DOHH2 (cell line): ENCODE measurements around the gene MRPS18A.
A peak's percentile ranks its signal among the peaks of the same experiment; 100 is the strongest.

Source experiments
- H3F3A ChIP-seq: fragments of 200-600 bp; sonication (generic), shearing (Covaris generic); 2 replicates; pipeline ENCODE4 v1.6.0; 2016; ENCODE audit warnings: antibody characterized with exemption, mild to moderate bottlenecking; ENCODE audit not compliant: control insufficient read depth, insufficient read depth
- H3K27ac ChIP-seq: fragments of 200-600 bp; sonication (generic); 2 replicates; pipeline ENCODE4 v1.5.1; 2014; ENCODE audit warnings: low read depth, mild to moderate bottlenecking, low read length, moderate library complexity
- H3K27me3 ChIP-seq: fragments of 200-600 bp; sonication (generic); 2 replicates; pipeline ENCODE4 v1.6.1; 2014; ENCODE audit warnings: mild to moderate bottlenecking, low read length, mixed read lengths; ENCODE audit not compliant: control insufficient read depth
- H3K36me3 ChIP-seq: fragments of 200-600 bp; sonication (generic); 2 replicates; pipeline ENCODE4 v1.6.1; 2014; ENCODE audit warnings: mild to moderate bottlenecking, low read length, moderate library complexity, mixed read lengths; ENCODE audit not compliant: control insufficient read depth
- H3K4me1 ChIP-seq: fragments of 200-600 bp; sonication (generic); 2 replicates; pipeline ENCODE4 v1.6.1; 2014; ENCODE audit warnings: mild to moderate bottlenecking, low read length, mixed read lengths; ENCODE audit not compliant: control insufficient read depth
- H3K4me2 ChIP-seq: fragments of 200-600 bp; sonication (generic); 2 replicates; pipeline ENCODE4 v1.6.0; 2014; ENCODE audit warnings: mild to moderate bottlenecking, low read length, moderate library complexity
- H3K4me3 ChIP-seq: fragments of 200-600 bp; sonication (generic); 2 replicates; pipeline ENCODE4 v1.5.1; 2014; ENCODE audit warnings: mild to moderate bottlenecking, low read length, mixed read lengths
- H3K79me2 ChIP-seq: fragments of 200-600 bp; sonication (generic); 2 replicates; pipeline ENCODE4 v1.6.1; 2014; ENCODE audit warnings: mild to moderate bottlenecking, low read length, mixed read lengths; ENCODE audit not compliant: control insufficient read depth
- H3K9me2 ChIP-seq: fragments of 200-600 bp; sonication (generic); replicated peaks from 2 replicates; pipeline ENCODE4 v1.6.1; 2014; ENCODE audit warnings: mild to moderate bottlenecking, low read length, mixed read lengths; ENCODE audit not compliant: control insufficient read depth
- H3K9me3 ChIP-seq: fragments of 200-600 bp; sonication (generic); 2 replicates; pipeline ENCODE4 v1.6.1; 2014; ENCODE audit warnings: antibody characterized with exemption, low read length, mixed read lengths; ENCODE audit not compliant: control insufficient read depth, insufficient read depth
- H4K20me1 ChIP-seq: fragments of 200-600 bp; sonication (generic); 2 replicates; pipeline ENCODE4 v1.6.0; 2014; ENCODE audit warnings: low read depth, mild to moderate bottlenecking, antibody characterized with exemption, low read length, moderate library complexity; ENCODE audit not compliant: control insufficient read depth, insufficient read depth
- EZH2phosphoT487 ChIP-seq: fragments of 200-600 bp; sonication (generic); IDR thresholded peaks from 2 replicates; pipeline ENCODE4 v1.6.1; 2017; ENCODE audit warnings: borderline replicate concordance, mild to moderate bottlenecking, antibody characterized with exemption, low read length, moderate library complexity, mixed read lengths
- TF ChIP-seq, protein P1 (sequence below): fragments of 200-600 bp; sonication (generic); IDR thresholded peaks from one replicate; pipeline ENCODE4 v1.5.1; 2014; ENCODE audit warnings: antibody characterized with exemption, mild to moderate bottlenecking, low read depth, low read length; ENCODE audit not compliant: poor library complexity, severe bottlenecking

Gene MRPS18A

GRCh38 chr6:43717822-43718221 lies 30.2 kb upstream of the MRPS18A start:
- Histone ChIP-seq H3K27me3 (peaks cover 4% of the 10 kb centered on the region; the same call in 1 of the 2 replicates), H3K4me2 (no peak overlapping the region), H3K79me2 (no peaks in the 10 kb centered on the region), H3K36me3 (no peaks in the 10 kb centered on the region), H3K9me2 (no peaks in the 10 kb centered on the region), H3K9me3 (no peaks in the 10 kb centered on the region), H3K4me3 (no peak overlapping the region), H4K20me1 (no peaks in the 10 kb centered on the region), H3K4me1 (peaks cover 32% of the 10 kb centered on the region), H3K27ac (no peak overlapping the region), H3F3A (peaks cover 14% of the 10 kb centered on the region)
- TF ChIP-seq, protein P1, sequence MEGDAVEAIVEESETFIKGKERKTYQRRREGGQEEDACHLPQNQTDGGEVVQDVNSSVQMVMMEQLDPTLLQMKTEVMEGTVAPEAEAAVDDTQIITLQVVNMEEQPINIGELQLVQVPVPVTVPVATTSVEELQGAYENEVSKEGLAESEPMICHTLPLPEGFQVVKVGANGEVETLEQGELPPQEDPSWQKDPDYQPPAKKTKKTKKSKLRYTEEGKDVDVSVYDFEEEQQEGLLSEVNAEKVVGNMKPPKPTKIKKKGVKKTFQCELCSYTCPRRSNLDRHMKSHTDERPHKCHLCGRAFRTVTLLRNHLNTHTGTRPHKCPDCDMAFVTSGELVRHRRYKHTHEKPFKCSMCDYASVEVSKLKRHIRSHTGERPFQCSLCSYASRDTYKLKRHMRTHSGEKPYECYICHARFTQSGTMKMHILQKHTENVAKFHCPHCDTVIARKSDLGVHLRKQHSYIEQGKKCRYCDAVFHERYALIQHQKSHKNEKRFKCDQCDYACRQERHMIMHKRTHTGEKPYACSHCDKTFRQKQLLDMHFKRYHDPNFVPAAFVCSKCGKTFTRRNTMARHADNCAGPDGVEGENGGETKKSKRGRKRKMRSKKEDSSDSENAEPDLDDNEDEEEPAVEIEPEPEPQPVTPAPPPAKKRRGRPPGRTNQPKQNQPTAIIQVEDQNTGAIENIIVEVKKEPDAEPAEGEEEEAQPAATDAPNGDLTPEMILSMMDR: no peak
- no peak for TF ChIP-seq EZH2phosphoT487

- Histone ChIP-seq H4K20me1 (no peaks in the 10 kb centered on the region), H3K4me2 (no peak overlapping the region), H3K27me3 (peaks cover 4% of the 10 kb centered on the region; the same call in 1 of the 2 replicates), H3K4me1 (peaks cover 35% of the 10 kb centered on the region), H3K4me3 (no peak overlapping the region), H3K79me2 (no peaks in the 10 kb centered on the region), H3K9me3 (no peaks in the 10 kb centered on the region), H3F3A (peaks cover 14% of the 10 kb centered on the region), H3K36me3 (no peaks in the 10 kb centered on the region), H3K27ac (no peak overlapping the region), H3K9me2 (no peaks in the 10 kb centered on the region)
- no peak for TF ChIP-seq EZH2phosphoT487
- TF ChIP-seq, protein P1: no peak
Measured at GRCh38 chr6:43717389-43717788, 29.8 kb upstream of the MRPS18A start.

- no peaks in the 10 kb centered on the region for H3K36me3 ChIP-seq
- no peaks in the 10 kb centered on the region for H4K20me1 ChIP-seq
- no peak overlapping the region for H3K27ac ChIP-seq
- H3K27me3 ChIP-seq: peaks cover 13% of the 10 kb centered on the region
- H3K9me2 ChIP-seq: no peaks in the 10 kb centered on the region
- H3K79me2 ChIP-seq: no peaks in the 10 kb centered on the region
- H3K4me2 ChIP-seq: peak overlapping the region; percentile 75
- peaks cover 36% of the 10 kb centered on the region for H3K4me1 ChIP-seq
- H3K4me3 ChIP-seq: peak overlapping the region; percentile 54; the same call in 1 of the 2 replicates
- no peaks in the 10 kb centered on the region for H3K9me3 ChIP-seq
- H3F3A ChIP-seq: peaks cover 14% of the 10 kb centered on the region
- no peak for TF ChIP-seq EZH2phosphoT487
- TF ChIP-seq, protein P1: no peak
Measured at GRCh38 chr6:43716099-43716498, 28.5 kb upstream of the MRPS18A start.
